HL-60 (cell line): ENCODE data around the gene BCL3.

ENCODE experiments used
- GABPA ChIP-seq: IDR thresholded peaks from 2 replicates; pipeline ENCODE4 v1.6.1; 2012; ENCODE audit warnings: low read depth
- POLR2AphosphoS5 ChIP-seq: IDR thresholded peaks from 2 replicates; pipeline ENCODE4 v1.6.1; 2012; ENCODE audit warnings: low read depth
- SPI1 ChIP-seq: IDR thresholded peaks from 2 replicates; pipeline ENCODE4 v1.6.1; 2012; ENCODE audit warnings: low read depth, mild to moderate bottlenecking, borderline replicate concordance
- TF ChIP-seq, protein P1 (sequence below): IDR thresholded peaks from one replicate; pipeline ENCODE4 v1.5.1; 2011; ENCODE audit warnings: low read length, control low read depth, inconsistent platforms; ENCODE audit not compliant: insufficient read depth
- TF ChIP-seq, protein P2 (sequence below): IDR thresholded peaks from 2 replicates; pipeline ENCODE4 v1.6.1; 2012; ENCODE audit warnings: low read depth; ENCODE audit not compliant: insufficient replicate concordance

DNA sequence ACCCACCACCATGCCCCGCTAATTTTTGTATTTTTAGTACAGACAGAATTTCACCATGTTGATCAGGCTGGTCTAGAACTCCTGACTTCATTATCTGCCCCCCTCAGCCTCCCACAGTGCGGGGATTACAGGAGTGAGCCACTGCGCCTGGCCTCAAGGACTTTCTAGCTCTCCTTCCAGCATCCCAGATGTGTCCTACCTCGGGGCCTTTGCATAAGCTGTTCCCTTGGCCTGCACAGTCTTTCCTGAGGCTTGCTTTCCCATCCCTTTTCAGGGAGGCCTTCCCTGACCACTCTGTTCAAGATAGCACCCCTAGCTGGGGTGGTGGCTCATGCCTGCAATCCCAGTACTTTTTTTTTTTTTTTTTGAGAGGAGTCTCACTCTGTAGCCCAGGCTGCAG lies 46.1 kb downstream of the BCL3 start:
- TF ChIP-seq, protein P1, sequence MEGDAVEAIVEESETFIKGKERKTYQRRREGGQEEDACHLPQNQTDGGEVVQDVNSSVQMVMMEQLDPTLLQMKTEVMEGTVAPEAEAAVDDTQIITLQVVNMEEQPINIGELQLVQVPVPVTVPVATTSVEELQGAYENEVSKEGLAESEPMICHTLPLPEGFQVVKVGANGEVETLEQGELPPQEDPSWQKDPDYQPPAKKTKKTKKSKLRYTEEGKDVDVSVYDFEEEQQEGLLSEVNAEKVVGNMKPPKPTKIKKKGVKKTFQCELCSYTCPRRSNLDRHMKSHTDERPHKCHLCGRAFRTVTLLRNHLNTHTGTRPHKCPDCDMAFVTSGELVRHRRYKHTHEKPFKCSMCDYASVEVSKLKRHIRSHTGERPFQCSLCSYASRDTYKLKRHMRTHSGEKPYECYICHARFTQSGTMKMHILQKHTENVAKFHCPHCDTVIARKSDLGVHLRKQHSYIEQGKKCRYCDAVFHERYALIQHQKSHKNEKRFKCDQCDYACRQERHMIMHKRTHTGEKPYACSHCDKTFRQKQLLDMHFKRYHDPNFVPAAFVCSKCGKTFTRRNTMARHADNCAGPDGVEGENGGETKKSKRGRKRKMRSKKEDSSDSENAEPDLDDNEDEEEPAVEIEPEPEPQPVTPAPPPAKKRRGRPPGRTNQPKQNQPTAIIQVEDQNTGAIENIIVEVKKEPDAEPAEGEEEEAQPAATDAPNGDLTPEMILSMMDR: no peak
- no peak for TF ChIP-seq GABPA
- TF ChIP-seq POLR2AphosphoS5: no peak
- TF ChIP-seq, protein P2, sequence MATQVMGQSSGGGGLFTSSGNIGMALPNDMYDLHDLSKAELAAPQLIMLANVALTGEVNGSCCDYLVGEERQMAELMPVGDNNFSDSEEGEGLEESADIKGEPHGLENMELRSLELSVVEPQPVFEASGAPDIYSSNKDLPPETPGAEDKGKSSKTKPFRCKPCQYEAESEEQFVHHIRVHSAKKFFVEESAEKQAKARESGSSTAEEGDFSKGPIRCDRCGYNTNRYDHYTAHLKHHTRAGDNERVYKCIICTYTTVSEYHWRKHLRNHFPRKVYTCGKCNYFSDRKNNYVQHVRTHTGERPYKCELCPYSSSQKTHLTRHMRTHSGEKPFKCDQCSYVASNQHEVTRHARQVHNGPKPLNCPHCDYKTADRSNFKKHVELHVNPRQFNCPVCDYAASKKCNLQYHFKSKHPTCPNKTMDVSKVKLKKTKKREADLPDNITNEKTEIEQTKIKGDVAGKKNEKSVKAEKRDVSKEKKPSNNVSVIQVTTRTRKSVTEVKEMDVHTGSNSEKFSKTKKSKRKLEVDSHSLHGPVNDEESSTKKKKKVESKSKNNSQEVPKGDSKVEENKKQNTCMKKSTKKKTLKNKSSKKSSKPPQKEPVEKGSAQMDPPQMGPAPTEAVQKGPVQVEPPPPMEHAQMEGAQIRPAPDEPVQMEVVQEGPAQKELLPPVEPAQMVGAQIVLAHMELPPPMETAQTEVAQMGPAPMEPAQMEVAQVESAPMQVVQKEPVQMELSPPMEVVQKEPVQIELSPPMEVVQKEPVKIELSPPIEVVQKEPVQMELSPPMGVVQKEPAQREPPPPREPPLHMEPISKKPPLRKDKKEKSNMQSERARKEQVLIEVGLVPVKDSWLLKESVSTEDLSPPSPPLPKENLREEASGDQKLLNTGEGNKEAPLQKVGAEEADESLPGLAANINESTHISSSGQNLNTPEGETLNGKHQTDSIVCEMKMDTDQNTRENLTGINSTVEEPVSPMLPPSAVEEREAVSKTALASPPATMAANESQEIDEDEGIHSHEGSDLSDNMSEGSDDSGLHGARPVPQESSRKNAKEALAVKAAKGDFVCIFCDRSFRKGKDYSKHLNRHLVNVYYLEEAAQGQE: no peak
- no peak for TF ChIP-seq SPI1
